Measurements from ENCODE around the gene PDZD11.
"Not testable (repeated sequence)": the region's sequence is repeated elsewhere in the genome, so short reads cannot be mapped to it uniquely, and the experiment has no call there.

The PDZD11 gene, protein sequence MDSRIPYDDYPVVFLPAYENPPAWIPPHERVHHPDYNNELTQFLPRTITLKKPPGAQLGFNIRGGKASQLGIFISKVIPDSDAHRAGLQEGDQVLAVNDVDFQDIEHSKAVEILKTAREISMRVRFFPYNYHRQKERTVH

DNA sequence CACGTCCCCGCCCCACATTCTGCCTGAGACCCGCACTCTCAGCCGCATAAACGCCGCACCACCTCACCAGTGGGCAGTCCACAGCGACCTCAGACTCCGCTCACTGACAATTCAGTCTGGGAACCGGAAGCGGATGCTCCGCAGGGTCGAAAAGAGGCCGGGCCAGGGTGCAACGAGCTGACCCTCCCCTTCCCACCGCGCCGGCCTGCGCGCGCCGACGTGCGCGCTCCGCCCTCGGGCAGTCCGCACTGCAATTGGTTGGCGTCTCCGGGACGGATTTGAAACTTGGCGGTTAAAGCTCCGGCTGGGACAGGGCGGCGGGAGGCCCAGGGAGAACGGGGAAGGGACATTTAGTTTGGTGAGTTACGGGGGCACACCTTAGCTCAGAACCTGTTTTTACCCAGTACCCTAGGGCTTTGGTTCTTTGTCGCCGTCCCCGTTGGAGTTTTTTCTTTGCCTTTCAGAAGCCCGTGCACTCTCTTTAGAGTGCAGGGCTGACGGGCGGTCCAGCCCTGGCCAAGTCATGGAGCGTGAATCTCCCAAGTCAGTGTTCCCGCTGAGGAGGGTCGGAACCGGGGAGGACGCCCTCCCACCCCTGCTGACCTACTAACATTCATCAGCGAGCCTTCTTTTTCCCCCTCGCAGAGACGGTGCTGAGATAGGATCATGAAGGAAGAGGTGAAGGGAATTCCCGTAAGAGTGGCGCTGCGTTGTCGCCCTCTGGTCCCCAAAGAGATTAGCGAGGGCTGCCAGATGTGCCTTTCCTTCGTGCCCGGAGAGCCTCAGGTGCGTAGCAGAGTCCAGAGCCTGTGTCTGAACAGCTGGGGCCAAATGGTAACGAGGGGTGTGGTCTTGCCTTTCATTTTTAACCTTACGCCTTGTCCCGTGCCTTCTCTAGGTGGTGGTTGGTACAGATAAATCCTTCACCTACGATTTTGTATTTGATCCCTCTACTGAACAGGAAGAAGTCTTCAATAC, at the start of gene PDZD11, which contains the start of gene KIF4A:
Gene PDZD11, minus strand, starts transcription at position 135 of the 978 bp plus-strand sequence. CDS start 586 bp downstream, outside the sequence.
Gene KIF4A, plus strand, starts transcription at position 312 of the 978 bp plus-strand sequence. Its CDS starts 355 bp downstream, at position 667.
- DNase-seq = peak; percentile 49

DNA sequence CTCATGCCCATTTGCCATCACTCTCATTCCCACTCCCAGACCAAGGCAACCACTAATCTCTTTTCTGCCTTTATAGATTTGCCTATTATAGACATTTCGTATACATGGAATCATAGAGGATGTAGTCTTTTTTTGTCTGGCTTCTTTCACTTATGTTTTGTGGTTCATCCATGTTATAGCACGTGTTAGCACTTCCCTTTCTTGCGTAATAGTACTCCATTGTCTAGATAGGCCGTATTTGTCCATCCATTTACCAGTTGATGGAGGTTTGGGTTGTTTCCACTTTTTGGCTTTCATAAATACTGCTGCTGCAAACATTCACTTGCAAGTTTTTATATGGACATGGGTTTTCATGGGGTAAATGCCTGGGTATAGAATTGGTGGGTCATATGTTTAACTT, 48.6 kb upstream of the PDZD11 start:
- no peak for DNase-seq

DNA sequence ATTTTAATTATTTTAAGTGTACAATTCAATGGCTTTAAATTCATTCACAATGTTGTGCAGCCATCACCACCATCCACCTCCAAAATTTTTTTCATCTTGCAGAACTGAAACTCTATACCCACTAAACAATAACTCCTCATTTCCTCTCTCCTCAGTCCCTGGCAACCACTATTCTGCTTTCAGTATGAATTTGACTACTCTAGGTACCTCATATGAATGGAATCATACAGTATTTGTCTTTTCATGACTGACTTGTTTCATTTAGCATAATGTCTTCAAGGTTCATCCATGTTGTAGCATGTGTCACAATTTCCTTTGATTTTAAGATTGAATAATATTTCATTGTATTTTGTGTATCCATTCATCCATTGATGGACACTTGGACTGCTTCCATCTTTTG, 47.0 kb upstream of the PDZD11 start:
- DNase-seq = no peak

GRCh38 chrX:70332600-70332999, 42.9 kb upstream of the PDZD11 start:
- DNase-seq = no peak

DNA sequence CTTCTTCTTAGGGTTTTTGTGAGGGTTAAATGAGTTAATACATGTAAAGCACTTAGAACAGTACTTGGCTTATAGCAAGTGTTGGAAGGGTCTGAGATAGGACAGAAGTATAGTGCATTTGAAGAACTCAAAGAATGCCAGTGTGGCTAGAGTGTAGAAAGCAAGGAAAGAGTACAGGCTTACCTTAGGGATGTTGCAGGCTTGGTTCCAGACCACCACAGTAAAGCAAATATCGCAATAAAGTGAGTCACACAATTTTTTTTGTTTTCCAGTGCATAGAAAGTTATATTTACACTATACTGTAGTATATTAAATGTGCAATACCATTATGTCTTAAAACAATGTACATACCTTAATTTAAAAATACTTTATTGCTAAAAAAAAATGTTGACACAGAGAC, 41.4 kb upstream of the PDZD11 start:
- DNase-seq = no peak

DNA sequence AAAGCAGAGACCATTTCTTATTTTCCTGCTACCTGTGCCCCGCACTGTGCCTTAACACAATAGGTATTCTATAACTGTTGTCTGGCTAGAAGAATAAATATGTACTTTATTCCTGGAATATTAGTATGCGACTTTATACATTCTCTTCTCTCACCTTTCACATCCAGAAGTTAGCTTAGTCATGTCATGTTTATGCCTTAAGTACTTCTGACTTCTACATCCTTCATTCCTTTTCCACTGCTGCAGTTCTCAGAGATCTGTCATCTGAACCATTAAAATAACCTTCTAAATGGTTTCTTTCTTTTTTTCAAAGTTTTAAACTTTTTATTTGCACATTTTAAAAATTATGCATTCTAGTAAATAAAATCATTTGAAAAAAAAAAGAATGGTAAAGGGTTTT, 34.6 kb upstream of the PDZD11 start:
- DNase-seq = no peak

DNA sequence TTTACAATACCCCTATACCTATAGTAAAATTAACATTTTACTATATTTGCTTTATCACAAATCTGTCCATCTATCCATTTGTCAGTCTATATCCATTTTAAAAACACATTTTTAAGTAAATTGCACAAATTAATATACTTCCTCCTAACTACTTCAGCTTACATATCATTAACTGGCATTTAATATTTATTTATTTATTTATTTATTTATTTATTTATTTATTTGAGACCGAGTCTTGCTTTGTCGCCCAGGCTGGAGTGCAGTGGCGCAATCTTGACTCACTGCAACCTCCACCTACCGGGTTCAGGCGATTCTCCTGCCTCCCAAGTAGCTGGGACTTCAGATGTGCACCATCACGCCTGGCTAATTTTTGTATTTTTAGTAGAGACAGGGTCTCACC, 33.9 kb upstream of the PDZD11 start:
- not testable (repeated sequence) for DNase-seq

DNA sequence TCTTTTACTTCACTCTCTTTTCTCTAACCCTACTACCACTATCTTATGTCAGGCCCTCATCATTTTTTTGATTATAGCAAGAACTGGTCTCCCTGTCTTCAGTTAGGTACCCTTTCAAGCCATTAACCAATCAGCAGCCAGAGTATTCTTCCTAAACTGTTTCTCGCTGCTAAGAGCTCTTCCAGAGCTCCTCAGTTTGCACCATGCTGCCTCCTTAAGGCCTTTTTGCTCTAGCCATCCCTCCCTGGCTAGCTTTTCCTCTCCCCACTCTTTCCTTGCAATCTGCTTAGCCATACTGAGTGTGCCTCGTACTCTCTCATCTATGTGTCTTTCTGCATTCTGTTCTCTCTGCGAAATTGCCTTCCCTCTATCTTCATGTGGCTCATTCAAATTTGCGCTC, 33.1 kb upstream of the PDZD11 start:
- no peak for DNase-seq

DNA sequence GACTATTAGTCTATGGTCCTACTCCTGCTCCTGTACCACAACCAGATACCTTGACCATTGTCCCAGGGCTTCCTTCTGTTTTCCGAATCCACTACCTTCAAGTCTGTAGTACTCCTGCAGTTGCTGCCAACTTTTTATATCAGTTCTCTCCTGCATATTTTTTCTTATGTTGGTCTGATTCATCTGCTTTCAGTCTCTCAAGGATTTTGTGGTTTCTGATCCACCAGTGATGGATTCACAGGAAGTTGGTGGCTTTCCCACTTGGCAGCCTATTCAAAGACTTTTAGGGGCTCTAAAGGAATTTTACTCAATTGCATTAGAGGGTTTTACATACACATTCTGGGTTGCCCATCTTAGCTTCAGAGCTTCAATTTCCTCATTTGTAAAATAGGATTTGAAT, 23.8 kb upstream of the PDZD11 start:
- DNase-seq = no peak

DNA sequence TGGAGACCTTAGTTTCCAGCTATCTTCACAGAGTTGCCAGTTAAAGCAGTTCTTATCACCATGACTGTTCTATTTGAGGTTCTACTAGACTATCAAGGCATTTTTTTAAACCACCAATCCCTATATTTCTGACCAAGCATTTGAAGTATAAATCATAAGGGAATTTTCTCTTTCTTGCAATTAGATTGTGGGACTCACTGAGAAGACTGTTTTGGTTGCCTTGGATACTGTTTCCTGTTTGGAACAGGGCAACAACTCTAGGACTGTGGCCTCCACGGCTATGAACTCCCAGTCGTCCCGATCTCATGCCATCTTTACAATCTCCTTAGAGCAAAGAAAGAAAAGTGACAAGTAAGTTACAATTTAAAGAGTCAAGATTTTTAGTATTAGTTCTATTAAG, 12.0 kb upstream of the PDZD11 start:
- DNase-seq = no peak

DNA sequence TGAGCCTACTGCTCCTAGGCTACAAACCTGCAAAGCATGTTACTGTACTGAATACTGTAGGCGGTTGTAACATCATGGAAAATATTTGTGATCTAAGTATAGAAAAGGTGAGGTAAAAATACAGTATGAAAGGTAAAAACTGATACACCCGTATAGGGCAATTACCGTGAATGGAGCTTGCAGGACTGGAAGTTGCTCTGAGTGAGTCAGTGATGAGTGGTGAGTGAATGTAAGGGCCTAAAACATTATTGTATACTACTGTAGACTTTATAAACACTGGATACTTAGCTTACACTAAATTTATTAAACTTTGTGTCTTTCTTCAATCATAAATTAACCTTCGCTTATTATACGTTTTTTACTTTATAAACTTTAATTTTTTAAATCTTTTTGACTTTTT, 3.9 kb upstream of the PDZD11 start:
- no peak for DNase-seq

DNA sequence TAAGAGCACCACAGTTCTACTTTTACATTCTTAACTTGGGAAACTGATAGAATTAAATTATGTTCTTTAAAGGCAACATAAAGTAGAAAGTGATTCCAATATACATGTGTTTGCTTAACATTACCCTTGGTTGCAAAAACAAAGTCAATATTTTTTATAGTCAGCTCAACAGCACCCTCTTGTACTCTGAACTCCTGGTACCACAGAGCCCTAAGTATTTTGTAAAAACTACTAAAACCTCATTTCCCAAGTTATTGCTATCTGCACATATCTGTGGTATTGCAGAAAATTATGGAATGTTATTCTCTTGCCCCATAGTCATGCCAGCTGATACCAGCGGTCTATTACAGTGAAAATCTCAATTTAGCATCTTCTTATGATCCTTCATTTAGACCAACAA, 3.1 kb upstream of the PDZD11 start:
- no peak for DNase-seq

DNA sequence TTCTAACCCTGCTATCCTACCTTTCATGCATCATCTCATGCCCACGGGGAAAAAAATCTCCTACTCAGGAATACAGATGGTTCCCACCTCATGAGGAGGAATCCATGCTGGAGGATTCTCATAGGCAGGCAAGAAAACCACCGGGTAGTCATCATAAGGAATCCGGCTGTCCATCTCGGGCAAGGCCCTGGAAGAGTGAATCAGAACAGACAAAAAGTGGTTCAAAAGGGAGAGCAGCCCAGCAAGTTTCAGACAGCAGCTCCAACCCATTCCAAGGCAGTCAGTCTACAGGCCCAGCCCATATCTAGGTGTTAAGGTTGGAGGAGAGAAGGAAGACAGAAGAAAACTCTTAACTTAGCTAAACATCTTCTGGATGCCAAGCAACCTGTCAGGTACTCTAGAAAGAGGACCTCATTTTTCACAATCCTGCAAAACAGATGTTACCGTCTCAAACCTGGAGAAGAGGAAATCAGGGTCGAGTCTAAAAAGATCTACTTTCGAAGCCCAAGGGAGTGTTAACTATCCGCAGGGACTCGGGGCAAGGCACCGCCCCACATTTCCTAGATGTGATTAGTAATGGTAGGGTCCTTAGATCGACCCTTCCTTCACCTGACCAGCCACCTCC, 447 bp downstream of the PDZD11 start:
- DNase-seq = no peak

- no peak for DNase-seq
These were observed 7.8 kb downstream of the PDZD11 start, which contains the start of gene RAB41 for GRCh38 chrX:70281951-70282350. Gene RAB41, plus strand, starts transcription at chrX:70282172. Its CDS starts 46 bp downstream, at chrX:70282218.

GRCh38 chrX:70280573-70280972, 9.2 kb downstream of the PDZD11 start:
- no peak for DNase-seq

GRCh38 chrX:70279081-70279480, 10.6 kb downstream of the PDZD11 start:
- no peak for DNase-seq

- not testable (repeated sequence) for DNase-seq
These were observed 15.7 kb downstream of the PDZD11 start for GRCh38 chrX:70274029-70274428.

DNA sequence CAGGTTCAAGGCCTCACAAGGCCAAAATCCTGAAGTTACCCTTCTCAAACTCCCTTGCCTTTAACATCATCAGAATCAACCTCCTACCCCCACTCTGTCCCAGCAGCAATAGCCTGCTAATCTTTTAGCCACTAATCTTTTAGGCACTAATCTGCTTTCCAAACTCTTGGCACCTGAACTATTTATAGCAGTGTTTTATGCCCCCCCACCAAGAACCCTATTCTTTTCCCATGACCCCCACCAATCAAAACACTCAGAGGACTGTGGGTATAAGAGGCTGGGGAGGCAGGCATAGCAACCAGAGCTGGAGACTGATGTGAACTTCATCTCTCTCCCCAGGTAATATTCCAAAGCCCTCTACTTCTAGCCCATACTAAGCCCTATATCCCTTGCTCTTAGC, 21.7 kb downstream of the PDZD11 start, which contains the start of gene ARR3:
Gene ARR3, plus strand, starts transcription at position 301 of the 400 bp plus-strand sequence. CDS start 1,052 bp downstream, outside the sequence.
- DNase-seq = no peak

DNA sequence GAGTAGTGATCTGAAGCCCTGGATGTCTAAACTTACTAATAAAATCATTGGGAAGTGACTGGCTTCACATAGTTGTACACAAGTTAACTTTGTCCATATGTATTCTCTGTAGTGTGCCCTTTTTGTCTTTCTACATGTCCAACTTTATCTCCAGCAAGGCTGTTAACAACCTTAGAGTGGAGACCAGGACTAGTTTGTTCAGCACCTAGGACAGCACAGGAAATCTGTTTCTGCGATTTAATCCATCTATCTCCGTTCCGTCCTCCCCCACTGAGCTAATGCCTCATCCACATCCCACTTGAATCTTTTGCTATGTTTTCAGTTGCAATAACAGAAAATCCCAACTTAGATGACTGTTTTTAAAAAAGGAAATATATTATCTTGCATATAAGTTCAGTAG, 24.9 kb downstream of the PDZD11 start:
- no peak for DNase-seq

DNA sequence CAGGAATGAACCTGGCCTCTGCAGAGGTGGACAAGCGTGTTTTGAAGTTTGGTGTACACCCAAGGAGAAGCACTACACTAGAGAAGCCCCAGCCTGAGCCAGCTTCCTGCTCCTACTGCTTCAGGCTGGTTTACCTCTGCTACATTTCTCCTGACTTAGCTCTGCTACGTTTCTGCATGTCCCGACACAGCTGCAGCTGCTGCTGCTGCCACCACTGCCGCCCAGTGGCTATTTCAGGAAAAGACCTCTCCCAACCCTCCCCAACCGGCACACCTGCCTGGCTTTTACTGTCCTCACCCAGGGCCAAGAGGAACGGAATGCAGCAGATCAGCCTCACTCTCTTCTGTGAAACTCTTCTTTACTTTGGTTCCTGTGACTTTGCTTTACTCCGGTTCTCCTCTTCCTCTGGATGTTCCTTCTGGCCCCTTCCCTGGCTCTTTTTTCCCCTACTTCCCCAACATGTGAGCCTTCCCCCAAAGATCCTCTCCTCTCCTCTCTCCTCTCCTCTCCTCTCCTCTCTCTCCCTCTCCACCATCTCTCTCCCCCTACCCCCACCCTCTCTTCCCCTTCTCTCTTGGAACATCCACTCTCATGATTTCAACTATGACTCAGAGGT, 26.7 kb downstream of the PDZD11 start:
- no peak for DNase-seq

GRCh38 chrX:70260104-70260503, 29.6 kb downstream of the PDZD11 start, which contains the start of gene P2RY4:
Gene P2RY4, minus strand, starts transcription at chrX:70260204. Its CDS starts 580 bp downstream, at chrX:70259624.
- DNase-seq = no peak

- DNase-seq = no peak
These were observed 32.1 kb downstream of the PDZD11 start for GRCh38 chrX:70257423-70258288.
